Esophagus squamous epithelium (tissue), 5 donors: ENCODE measurements around the gene DCC. TPM values are rescaled to one million over a fixed set of nuclear protein-coding genes. Genes with fewer than 3 reads are reported as not detected.

Experiments used
- DNase-seq: peaks from one replicate; lab custom pipeline; 2025; lab: John Stamatoyannopoulos, UW
- H3K27ac ChIP-seq, 4 donors: fragments of 200-600 bp; sonication (generic); one replicate each; pipeline ENCODE4 v1.5.1; 2016 to 2019; ENCODE audit warnings: mild to moderate bottlenecking in 1 of 4
- H3K27me3 ChIP-seq, 4 donors: fragments of 200-600 bp; sonication (generic); 1 replicate in 3 of 4; 2 replicates in 1 of 4; pipeline versions ENCODE4 v1.5.1 to v1.6.0; 2017 to 2021; ENCODE audit warnings: antibody characterized with exemption in 1 of 4
- H3K36me3 ChIP-seq, 3 donors: fragments of 200-600 bp; sonication (generic); one replicate each; pipeline ENCODE4 v1.5.1; 2016 to 2019
- H3K4me1 ChIP-seq, 3 donors: fragments of 200-600 bp; sonication (generic); one replicate each; pipeline ENCODE4 v1.5.1; 2017 to 2019
- H3K4me3 ChIP-seq, 4 donors: fragments of 200-600 bp; sonication (generic); 1 replicate in 3 of 4; 2 replicates in 1 of 4; pipeline ENCODE4 v1.5.1; 2016 to 2019; ENCODE audit warnings: mild to moderate bottlenecking in 2 of 4, moderate library complexity in 1 of 4
- H3K9me3 ChIP-seq, 3 donors: fragments of 200-600 bp; sonication (generic); one replicate each; pipeline ENCODE4 v1.5.1; 2016 to 2019
- CTCF ChIP-seq, 6 experiments: fragments of 450-650 bp in 4 of 6; fragments of 200-600 bp in 2 of 6; sonication (generic) in 2 of 6; IDR thresholded peaks; one replicate each; pipeline ENCODE4 v1.5.1; 2016 to 2019; ENCODE audit warnings: antibody characterized with exemption in 6 of 6, mild to moderate bottlenecking in 4 of 6, moderate library complexity in 4 of 6
- POLR2A ChIP-seq, 4 donors: fragments of 450-650 bp; IDR thresholded peaks; one replicate each; pipeline ENCODE4 v1.6.1; 2017; ENCODE audit warnings: antibody characterized with exemption in 4 of 4, mild to moderate bottlenecking in 4 of 4, moderate library complexity in 3 of 4
- WGBS, 2 donors: methylation state at CpG; one replicate each; pipeline ENCODE4 v1.1.5; 2018; 5-methylcytosine and 5-hydroxymethylcytosine counted together
- intact Hi-C: fragments of 100-400 bp; cut with DNase I; formaldehyde crosslinking; loops from one replicate; pipeline ENCODE4 v1.15.0; 2022
- total RNA-seq, 4 donors: library from RNA; depleted of rRNA; stranded (reverse); fragments of >200 nt; gene quantifications; one replicate each; pipeline ENCODE4 v1.1.0, GENCODE V29; 2016
- donor health status: DM: yes; HTN: yes; CAD: no.

Gene DCC
- total RNA-seq, 4 donors from 2014 or later: 0.06 to 0.95 TPM; not detected in 2

- no peaks in the 10 kb centered on the region for H3K9me3 ChIP-seq
- no peaks in the 10 kb centered on the region for H3K36me3 ChIP-seq
- H3K27me3 ChIP-seq: no peaks in the 10 kb centered on the region
- intact Hi-C loops: no loop called here
- H3K4me1 ChIP-seq: no peaks in the 10 kb centered on the region
- DNase-seq: no peak
- TF ChIP-seq POLR2A (IDR thresholded peaks at IDR 0.05) (no peak), CTCF (IDR thresholded peaks at IDR 0.05) (no peak)
- no peak overlapping the region for H3K27ac ChIP-seq
- no peak overlapping the region for H3K4me3 ChIP-seq
Observed at GRCh38 chr18:53038608-53039007, 698.6 kb downstream of the DCC start.

- H3K27ac ChIP-seq: no peak overlapping the region
- intact Hi-C loops: no loop called here
- no peaks in the 10 kb centered on the region for H3K4me1 ChIP-seq
- TF ChIP-seq POLR2A (IDR thresholded peaks at IDR 0.05) (no peak), CTCF (IDR thresholded peaks at IDR 0.05) (no peak)
- 38 to 50% methylated on average over 3 of the region's 3 CpGs for WGBS, 2 donors
- H3K4me3 ChIP-seq: no peak overlapping the region
- no peak for DNase-seq
- H3K9me3 ChIP-seq: no peaks in the 10 kb centered on the region
- H3K36me3 ChIP-seq: no peaks in the 10 kb centered on the region
- H3K27me3 ChIP-seq: no peaks in the 10 kb centered on the region
Observed at GRCh38 chr18:53040286-53040685, 700.3 kb downstream of the DCC start.

GRCh38 chr18:53056064-53056463 lies 716.1 kb downstream of the DCC start:
- intact Hi-C loops: no loop called here

GRCh38 chr18:53070788-53071187 lies 730.8 kb downstream of the DCC start:
- TF ChIP-seq CTCF (IDR thresholded peaks at IDR 0.05) (no peak), POLR2A (IDR thresholded peaks at IDR 0.05) (no peak)
- WGBS, 2 donors: 40 to 44% methylated on average over 6 of the region's 6 CpGs
- no peaks in the 10 kb centered on the region for H3K4me1 ChIP-seq
- H3K27ac ChIP-seq: no peak overlapping the region
- intact Hi-C loops: no loop called here
- H3K36me3 ChIP-seq: no peaks in the 10 kb centered on the region
- no peaks in the 10 kb centered on the region for H3K9me3 ChIP-seq
- no peak overlapping the region for H3K4me3 ChIP-seq
- DNase-seq: no peak
- no peaks in the 10 kb centered on the region for H3K27me3 ChIP-seq

More at GRCh38 chr18:53056064-53056463, 716.1 kb downstream of the DCC start:
- no peaks in the 10 kb centered on the region for H3K4me1 ChIP-seq
- no peak overlapping the region for H3K27ac ChIP-seq
- no peaks in the 10 kb centered on the region for H3K9me3 ChIP-seq
- H3K36me3 ChIP-seq: no peaks in the 10 kb centered on the region
- H3K27me3 ChIP-seq: no peaks in the 10 kb centered on the region
- TF ChIP-seq POLR2A (IDR thresholded peaks at IDR 0.05): no peak
- TF ChIP-seq CTCF (IDR thresholded peaks at IDR 0.05): no peak
- no peak overlapping the region for H3K4me3 ChIP-seq
- 48 to 68% methylated on average over 4 to 6 of the region's 6 CpGs for WGBS, 2 donors
- DNase-seq: no peak

- WGBS, 2 donors: 31 to 51% methylated on average over 2 of the region's 2 CpGs
- H3K36me3 ChIP-seq: no peaks in the 10 kb centered on the region
- H3K9me3 ChIP-seq: no peaks in the 10 kb centered on the region
- H3K4me1 ChIP-seq: no peaks in the 10 kb centered on the region
- H3K4me3 ChIP-seq: no peak overlapping the region
- H3K27ac ChIP-seq: no peak overlapping the region
- TF ChIP-seq CTCF (IDR thresholded peaks at IDR 0.05) (no peak), POLR2A (IDR thresholded peaks at IDR 0.05) (no peak)
- DNase-seq: no peak
- intact Hi-C loops: no loop called here
- H3K27me3 ChIP-seq: no peaks in the 10 kb centered on the region
Observed at GRCh38 chr18:53080687-53081086, 740.7 kb downstream of the DCC start.
